SK-N-SH treated with all-trans-retinoic acid at 6 μM for 48 hours (cell line): Measurements from ENCODE around the gene NTSR1.
A peak's percentile ranks its signal among the peaks of the same experiment; 100 is the strongest.

Source experiments
- ATAC-seq: fragments of 200-7000 bp; cut with Tn5 transposase; 3 replicates; pipeline ENCODE4 v1.9.1; 2020; ENCODE audit warnings: mild to moderate bottlenecking, moderate library complexity
- ARNTL ChIP-seq: fragments of 450-650 bp; formaldehyde crosslinking; IDR thresholded peaks from 2 replicates; pipeline ENCODE4 v1.5.0; 2020; ENCODE audit warnings: low read depth, mild to moderate bottlenecking, moderate library complexity, borderline replicate concordance
- BACH2 ChIP-seq: fragments of 250-450 bp; sonication (Bioruptor Pico); IDR thresholded peaks from 2 replicates; pipeline ENCODE4 v1.9.0; 2021; ENCODE audit warnings: mild to moderate bottlenecking, borderline replicate concordance
- CSDC2 ChIP-seq: fragments of 250-450 bp; sonication (Bioruptor Pico); IDR thresholded peaks from 2 replicates; pipeline ENCODE4 v1.5.0; 2020; ENCODE audit warnings: mild to moderate bottlenecking, moderate library complexity
- ESRRG ChIP-seq: fragments of 250-450 bp; sonication (Bioruptor Pico); IDR thresholded peaks from 2 replicates; pipeline ENCODE4 v1.6.1; 2021; ENCODE audit warnings: mild to moderate bottlenecking
- GLIS3 ChIP-seq: fragments of 250-450 bp; sonication (Bioruptor Pico); IDR thresholded peaks from 2 replicates; pipeline ENCODE4 v1.5.0; 2020; ENCODE audit warnings: mild to moderate bottlenecking, moderate library complexity
- OSR1 ChIP-seq: fragments of 250-450 bp; sonication (Bioruptor Pico); IDR thresholded peaks from 2 replicates; pipeline ENCODE4 v1.8.0; 2022; ENCODE audit warnings: moderate library complexity, mild to moderate bottlenecking, inconsistent platforms
- PPARA ChIP-seq: fragments of 250-450 bp; sonication (Bioruptor Pico); IDR thresholded peaks from 2 replicates; pipeline ENCODE4 v1.5.0; 2020; ENCODE audit warnings: mild to moderate bottlenecking, borderline replicate concordance
- RARB ChIP-seq: fragments of 250-450 bp; sonication (Bioruptor Pico); IDR thresholded peaks from 2 replicates; pipeline ENCODE4 v1.8.0; 2021; ENCODE audit warnings: mild to moderate bottlenecking, moderate library complexity
- SNAI2 ChIP-seq: fragments of 250-450 bp; sonication (Bioruptor Pico); IDR thresholded peaks from 2 replicates; pipeline ENCODE4 v1.5.0; 2020; ENCODE audit warnings: mild to moderate bottlenecking, moderate library complexity
- TCF4 ChIP-seq: fragments of 250-450 bp; sonication (Bioruptor Pico); IDR thresholded peaks from 2 replicates; pipeline ENCODE4 v1.8.0; 2021; ENCODE audit warnings: mild to moderate bottlenecking, moderate library complexity, borderline replicate concordance
- TOX ChIP-seq: fragments of 250-450 bp; sonication (Bioruptor Pico); IDR thresholded peaks from 2 replicates; pipeline ENCODE4 v1.8.0; 2021; ENCODE audit warnings: mild to moderate bottlenecking, moderate library complexity, borderline replicate concordance
- ZC3H10 ChIP-seq: fragments of 250-450 bp; sonication (Bioruptor Pico); IDR thresholded peaks from 2 replicates; pipeline ENCODE4 v1.5.1; 2021; ENCODE audit warnings: mild to moderate bottlenecking, moderate library complexity
- ZFP3 ChIP-seq: fragments of 250-450 bp; sonication (Bioruptor Pico); IDR thresholded peaks from 2 replicates; pipeline ENCODE4 v1.5.0; 2020; ENCODE audit warnings: mild to moderate bottlenecking, moderate library complexity
- ZFP30 ChIP-seq: fragments of 450-650 bp; formaldehyde crosslinking; IDR thresholded peaks from 2 replicates; pipeline ENCODE4 v1.5.0; 2022; ENCODE audit warnings: mild to moderate bottlenecking, moderate library complexity
- ZNF565 ChIP-seq: fragments of 450-650 bp; formaldehyde crosslinking; conservative IDR thresholded peaks from 2 replicates; pipeline ENCODE4 v1.5.0; 2020; ENCODE audit warnings: low read depth, mild to moderate bottlenecking, moderate library complexity
- ZNF70 ChIP-seq: fragments of 450-650 bp; formaldehyde crosslinking; IDR thresholded peaks from 2 replicates; pipeline ENCODE4 v1.5.0; 2020; ENCODE audit warnings: mild to moderate bottlenecking, moderate library complexity
- ZNF8 ChIP-seq: fragments of 450-650 bp; formaldehyde crosslinking; IDR thresholded peaks from 2 replicates; pipeline ENCODE4 v1.5.0; 2020; ENCODE audit warnings: mild to moderate bottlenecking, moderate library complexity
- TF ChIP-seq, protein P1 (sequence below): fragments of 250-450 bp; sonication (Bioruptor Pico); IDR thresholded peaks from 2 replicates; pipeline ENCODE4 v1.5.0; 2020; ENCODE audit warnings: mild to moderate bottlenecking, moderate library complexity
- TF ChIP-seq, protein P2 (sequence below): fragments of 250-450 bp; sonication (Bioruptor Pico); IDR thresholded peaks from 2 replicates; pipeline ENCODE4 v1.5.1; 2021; ENCODE audit warnings: mild to moderate bottlenecking, moderate library complexity
- TF ChIP-seq, protein P3 (sequence below): fragments of 250-450 bp; sonication (Bioruptor Pico); IDR thresholded peaks from 2 replicates; pipeline ENCODE4 v1.5.1; 2020; ENCODE audit warnings: low read depth, mild to moderate bottlenecking, moderate library complexity
- TF ChIP-seq, protein P4 (sequence below): fragments of 250-450 bp; sonication (Bioruptor Pico); IDR thresholded peaks from 2 replicates; pipeline ENCODE4 v1.8.0; 2020; ENCODE audit warnings: mild to moderate bottlenecking, moderate library complexity, borderline replicate concordance

Gene NTSR1

DNA sequence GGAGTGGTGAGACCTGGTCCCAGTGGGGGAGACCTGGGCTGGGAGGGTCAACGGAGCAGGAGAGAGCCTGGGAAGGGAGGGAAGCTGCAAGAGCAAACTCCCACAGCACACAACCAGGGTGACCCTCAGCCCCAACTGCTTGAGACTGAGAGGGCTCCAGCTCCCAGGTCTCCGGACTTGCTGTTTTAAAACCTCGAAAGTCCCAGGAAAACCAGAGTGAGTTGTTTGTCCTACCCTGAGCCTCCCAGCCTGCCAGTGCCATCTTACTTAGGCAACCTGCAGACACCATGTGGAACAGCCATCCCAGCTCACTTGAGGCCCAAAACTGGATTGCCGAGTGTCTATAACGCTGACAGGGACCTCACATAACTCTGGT lies 4.8 kb upstream of the NTSR1 start:
- ATAC-seq = peak; percentile 36

DNA sequence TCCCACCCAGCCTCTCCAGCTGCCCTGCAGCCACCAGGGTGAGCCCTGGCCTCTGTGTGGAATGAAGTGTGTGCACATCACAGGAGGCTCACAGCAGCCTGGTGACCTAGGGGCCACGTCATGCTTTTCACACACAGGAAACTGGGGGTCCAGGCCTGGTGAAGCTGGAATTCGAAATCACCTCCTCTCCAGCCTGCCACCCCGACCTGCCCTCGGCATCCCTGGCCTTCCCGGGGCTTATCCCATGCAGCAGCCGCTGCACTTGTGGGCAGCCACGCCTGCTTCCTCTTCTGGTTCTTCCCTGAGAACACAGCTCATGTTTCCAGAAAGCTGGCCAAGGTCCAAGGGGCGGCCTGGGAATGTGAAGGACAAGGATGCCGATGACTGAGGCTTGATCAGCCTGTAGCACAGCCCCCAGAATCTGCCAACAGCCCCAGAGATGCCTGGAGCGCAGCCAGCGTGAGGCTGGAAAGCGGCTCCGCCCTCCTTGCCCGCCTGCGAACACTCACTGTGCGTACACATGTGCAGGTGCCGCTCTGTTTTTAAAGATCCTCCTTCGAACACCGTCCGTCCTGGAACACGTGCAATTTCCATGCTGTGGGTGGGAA lies 4.2 kb upstream of the NTSR1 start:
- ATAC-seq = peak; percentile 81
- TF ChIP-seq PPARA (CRISPR knock-in tag) = no peak
- TF ChIP-seq CSDC2 (CRISPR knock-in tag) = no peak
- TF ChIP-seq, protein P1, sequence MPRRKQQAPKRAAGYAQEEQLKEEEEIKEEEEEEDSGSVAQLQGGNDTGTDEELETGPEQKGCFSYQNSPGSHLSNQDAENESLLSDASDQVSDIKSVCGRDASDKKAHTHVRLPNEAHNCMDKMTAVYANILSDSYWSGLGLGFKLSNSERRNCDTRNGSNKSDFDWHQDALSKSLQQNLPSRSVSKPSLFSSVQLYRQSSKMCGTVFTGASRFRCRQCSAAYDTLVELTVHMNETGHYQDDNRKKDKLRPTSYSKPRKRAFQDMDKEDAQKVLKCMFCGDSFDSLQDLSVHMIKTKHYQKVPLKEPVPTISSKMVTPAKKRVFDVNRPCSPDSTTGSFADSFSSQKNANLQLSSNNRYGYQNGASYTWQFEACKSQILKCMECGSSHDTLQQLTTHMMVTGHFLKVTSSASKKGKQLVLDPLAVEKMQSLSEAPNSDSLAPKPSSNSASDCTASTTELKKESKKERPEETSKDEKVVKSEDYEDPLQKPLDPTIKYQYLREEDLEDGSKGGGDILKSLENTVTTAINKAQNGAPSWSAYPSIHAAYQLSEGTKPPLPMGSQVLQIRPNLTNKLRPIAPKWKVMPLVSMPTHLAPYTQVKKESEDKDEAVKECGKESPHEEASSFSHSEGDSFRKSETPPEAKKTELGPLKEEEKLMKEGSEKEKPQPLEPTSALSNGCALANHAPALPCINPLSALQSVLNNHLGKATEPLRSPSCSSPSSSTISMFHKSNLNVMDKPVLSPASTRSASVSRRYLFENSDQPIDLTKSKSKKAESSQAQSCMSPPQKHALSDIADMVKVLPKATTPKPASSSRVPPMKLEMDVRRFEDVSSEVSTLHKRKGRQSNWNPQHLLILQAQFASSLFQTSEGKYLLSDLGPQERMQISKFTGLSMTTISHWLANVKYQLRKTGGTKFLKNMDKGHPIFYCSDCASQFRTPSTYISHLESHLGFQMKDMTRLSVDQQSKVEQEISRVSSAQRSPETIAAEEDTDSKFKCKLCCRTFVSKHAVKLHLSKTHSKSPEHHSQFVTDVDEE (CRISPR knock-in tag) = no peak; the same call in 1 of the 2 replicates
- no peak for TF ChIP-seq RARB
- TF ChIP-seq ZFP30 (CRISPR knock-in tag) = no peak
- no peak for TF ChIP-seq ZNF565
- no peak for TF ChIP-seq ZNF8 (CRISPR knock-in tag)
- no peak for TF ChIP-seq SNAI2 (CRISPR knock-in tag)
- TF ChIP-seq ZC3H10 (CRISPR knock-in tag) = no peak
- no peak for TF ChIP-seq BACH2 (CRISPR knock-in tag)
- TF ChIP-seq GLIS3 (CRISPR knock-in tag) = no peak
- TF ChIP-seq, protein P2, sequence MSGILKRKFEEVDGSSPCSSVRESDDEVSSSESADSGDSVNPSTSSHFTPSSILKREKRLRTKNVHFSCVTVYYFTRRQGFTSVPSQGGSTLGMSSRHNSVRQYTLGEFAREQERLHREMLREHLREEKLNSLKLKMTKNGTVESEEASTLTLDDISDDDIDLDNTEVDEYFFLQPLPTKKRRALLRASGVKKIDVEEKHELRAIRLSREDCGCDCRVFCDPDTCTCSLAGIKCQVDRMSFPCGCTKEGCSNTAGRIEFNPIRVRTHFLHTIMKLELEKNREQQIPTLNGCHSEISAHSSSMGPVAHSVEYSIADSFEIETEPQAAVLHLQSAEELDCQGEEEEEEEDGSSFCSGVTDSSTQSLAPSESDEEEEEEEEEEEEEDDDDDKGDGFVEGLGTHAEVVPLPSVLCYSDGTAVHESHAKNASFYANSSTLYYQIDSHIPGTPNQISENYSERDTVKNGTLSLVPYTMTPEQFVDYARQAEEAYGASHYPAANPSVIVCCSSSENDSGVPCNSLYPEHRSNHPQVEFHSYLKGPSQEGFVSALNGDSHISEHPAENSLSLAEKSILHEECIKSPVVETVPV (CRISPR knock-in tag) = no peak
- no peak for TF ChIP-seq ZFP3 (CRISPR knock-in tag)
- no peak for TF ChIP-seq TOX (CRISPR knock-in tag)
- TF ChIP-seq TCF4 (CRISPR knock-in tag) = no peak
- TF ChIP-seq, all 23 proteins: peak for 0

More for the DNA sequence above, 4.8 kb upstream of the NTSR1 start:
- no peak for TF ChIP-seq ZNF565
- no peak for TF ChIP-seq SNAI2 (CRISPR knock-in tag)
- TF ChIP-seq ZC3H10 (CRISPR knock-in tag) = no peak
- TF ChIP-seq TOX (CRISPR knock-in tag) = no peak
- TF ChIP-seq OSR1 (CRISPR knock-in tag) = no peak
- TF ChIP-seq ARNTL (CRISPR knock-in tag) = no peak
- TF ChIP-seq, protein P3, sequence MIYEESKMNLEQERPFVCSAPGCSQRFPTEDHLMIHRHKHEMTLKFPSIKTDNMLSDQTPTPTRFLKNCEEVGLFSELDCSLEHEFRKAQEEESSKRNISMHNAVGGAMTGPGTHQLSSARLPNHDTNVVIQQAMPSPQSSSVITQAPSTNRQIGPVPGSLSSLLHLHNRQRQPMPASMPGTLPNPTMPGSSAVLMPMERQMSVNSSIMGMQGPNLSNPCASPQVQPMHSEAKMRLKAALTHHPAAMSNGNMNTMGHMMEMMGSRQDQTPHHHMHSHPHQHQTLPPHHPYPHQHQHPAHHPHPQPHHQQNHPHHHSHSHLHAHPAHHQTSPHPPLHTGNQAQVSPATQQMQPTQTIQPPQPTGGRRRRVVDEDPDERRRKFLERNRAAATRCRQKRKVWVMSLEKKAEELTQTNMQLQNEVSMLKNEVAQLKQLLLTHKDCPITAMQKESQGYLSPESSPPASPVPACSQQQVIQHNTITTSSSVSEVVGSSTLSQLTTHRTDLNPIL (CRISPR knock-in tag) = no peak
- TF ChIP-seq RARB = no peak
- TF ChIP-seq, protein P4, sequence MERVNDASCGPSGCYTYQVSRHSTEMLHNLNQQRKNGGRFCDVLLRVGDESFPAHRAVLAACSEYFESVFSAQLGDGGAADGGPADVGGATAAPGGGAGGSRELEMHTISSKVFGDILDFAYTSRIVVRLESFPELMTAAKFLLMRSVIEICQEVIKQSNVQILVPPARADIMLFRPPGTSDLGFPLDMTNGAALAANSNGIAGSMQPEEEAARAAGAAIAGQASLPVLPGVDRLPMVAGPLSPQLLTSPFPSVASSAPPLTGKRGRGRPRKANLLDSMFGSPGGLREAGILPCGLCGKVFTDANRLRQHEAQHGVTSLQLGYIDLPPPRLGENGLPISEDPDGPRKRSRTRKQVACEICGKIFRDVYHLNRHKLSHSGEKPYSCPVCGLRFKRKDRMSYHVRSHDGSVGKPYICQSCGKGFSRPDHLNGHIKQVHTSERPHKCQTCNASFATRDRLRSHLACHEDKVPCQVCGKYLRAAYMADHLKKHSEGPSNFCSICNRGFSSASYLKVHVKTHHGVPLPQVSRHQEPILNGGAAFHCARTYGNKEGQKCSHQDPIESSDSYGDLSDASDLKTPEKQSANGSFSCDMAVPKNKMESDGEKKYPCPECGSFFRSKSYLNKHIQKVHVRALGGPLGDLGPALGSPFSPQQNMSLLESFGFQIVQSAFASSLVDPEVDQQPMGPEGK = no peak
- TF ChIP-seq, protein P1 (CRISPR knock-in tag) = no peak
- TF ChIP-seq BACH2 (CRISPR knock-in tag) = no peak
- TF ChIP-seq ESRRG (CRISPR knock-in tag) = no peak
- TF ChIP-seq CSDC2 (CRISPR knock-in tag) = no peak
- TF ChIP-seq ZFP3 (CRISPR knock-in tag) = no peak
- no peak for TF ChIP-seq ZNF70 (CRISPR knock-in tag)
- TF ChIP-seq ZNF8 (CRISPR knock-in tag) = no peak
